GM20000 (cell line): Measurements from ENCODE around the gene BAZ1B.

ENCODE experiments used
- DNase-seq: peaks from one replicate; pipeline ENCODE4 v3.0.0; 2012; ENCODE audit warnings: low spot score
- CTCF ChIP-seq: IDR thresholded peaks from 2 replicates; pipeline ENCODE4 v1.5.1; 2012; ENCODE audit warnings: mild to moderate bottlenecking, control low read depth; ENCODE audit errors: extremely low read depth, missing control alignments

The BAZ1B gene

GRCh38 chr7:73519867-73520672, 2.0 kb downstream of the BAZ1B start:
- DNase-seq, result no peak
- TF ChIP-seq CTCF, result no peak

DNA sequence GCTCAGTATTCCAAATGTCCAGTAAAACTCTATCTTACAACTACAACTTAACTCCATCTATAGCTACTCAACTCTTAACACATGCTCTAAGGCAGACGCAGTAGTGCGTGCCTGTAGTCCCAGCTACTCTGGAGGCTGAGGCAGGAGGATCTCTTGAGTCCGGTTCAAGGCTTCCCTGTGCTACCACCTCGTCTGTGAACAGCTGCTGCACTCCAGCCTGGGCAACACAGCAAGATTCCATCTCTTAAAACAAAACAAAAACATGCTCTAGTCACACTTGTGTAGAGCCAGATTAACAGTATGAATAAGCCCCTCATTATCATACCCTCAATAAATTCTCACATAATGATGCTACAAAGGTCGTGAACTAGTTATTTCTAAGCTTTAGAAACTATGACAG, 3.6 kb downstream of the BAZ1B start:
- no peak for TF ChIP-seq CTCF
- no peak for DNase-seq

- no peak for TF ChIP-seq CTCF
- DNase-seq, result no peak
These were observed 4.7 kb downstream of the BAZ1B start for GRCh38 chr7:73517241-73517995.

GRCh38 chr7:73515178-73515577, 6.9 kb downstream of the BAZ1B start:
- TF ChIP-seq CTCF, result no peak
- DNase-seq, result no peak

- no peak for DNase-seq
- TF ChIP-seq CTCF, result no peak
These were observed 9.9 kb downstream of the BAZ1B start for GRCh38 chr7:73512018-73512780.

GRCh38 chr7:73509463-73509862, 12.6 kb downstream of the BAZ1B start:
- no peak for DNase-seq
- TF ChIP-seq CTCF, result no peak

- DNase-seq, result no peak
- no peak for TF ChIP-seq CTCF
These were observed 14.5 kb downstream of the BAZ1B start for GRCh38 chr7:73507556-73507955.
